ENCODE measurements around the gene UST. TPM values are rescaled to one million over a fixed set of nuclear protein-coding genes. Genes with fewer than 3 reads are reported as not detected.

UST gene
- total and polyA plus RNA-seq, 4 donors: 0.24 to 2.7 (median 0.87) TPM

DNA sequence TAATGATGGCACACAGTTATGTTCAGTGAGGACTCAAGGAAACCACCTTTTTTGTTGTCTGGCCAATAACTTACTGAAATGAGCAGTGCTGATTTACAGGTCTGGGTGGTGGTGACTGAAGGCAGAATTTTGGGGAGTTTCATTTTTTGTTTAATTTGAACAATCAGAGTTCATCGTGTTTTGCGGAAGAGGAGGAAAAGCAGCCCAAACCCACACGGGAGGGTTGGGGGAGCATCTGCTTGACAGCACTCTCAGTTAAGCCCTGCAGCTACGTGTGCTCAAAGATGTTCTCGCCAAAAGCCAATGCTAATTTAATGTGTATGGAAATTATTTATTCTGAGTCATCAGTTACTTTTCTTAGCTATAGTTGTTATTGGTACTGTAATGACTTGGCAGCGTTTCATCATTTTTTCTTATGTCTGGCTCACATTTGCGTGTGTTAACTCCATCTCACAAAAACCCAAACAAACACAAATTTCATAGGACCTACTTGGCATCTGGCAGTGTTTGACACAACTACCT is 89.2 kb downstream of the UST start:
- Histone ChIP-seq H3K4me3 (ENCODE audit: low read depth in 1 of 3, low read length in 3 of 3) (no peak overlapping the region), H3K27me3 (ENCODE audit: control insufficient read depth in 4 of 4, insufficient read depth in 4 of 4, low read length in 3 of 4) (no peaks in the 10 kb centered on the region), H3K36me3 (ENCODE audit: control insufficient read depth in 4 of 4, insufficient read depth in 3 of 4, low read depth in 1 of 4, low read length in 3 of 4) (no peaks in the 10 kb centered on the region), H3K9me3 (ENCODE audit: control insufficient read depth in 4 of 4, low read length in 3 of 4) (no peaks in the 10 kb centered on the region), H3K9ac (ENCODE audit: low read depth in 1 of 2, low read length in 2 of 2) (no peak overlapping the region), H3K4me1 (ENCODE audit: control insufficient read depth in 4 of 4, insufficient read depth in 4 of 4, low read length in 3 of 4) (no peaks in the 10 kb centered on the region), H3K27ac (ENCODE audit: low read depth in 1 of 2, low read length in 2 of 2) (no peak overlapping the region)
- 84% methylated on average over 7 of the region's 7 CpGs for WGBS
- no peak for TF ChIP-seq FOXA1 (IDR thresholded peaks at IDR 0.05)
- TF ChIP-seq GABPA (IDR thresholded peaks at IDR 0.05 in 1 of 2, conservative IDR thresholded peaks at IDR 0.05 in 1 of 2): no peak
- TF ChIP-seq, protein P1, sequence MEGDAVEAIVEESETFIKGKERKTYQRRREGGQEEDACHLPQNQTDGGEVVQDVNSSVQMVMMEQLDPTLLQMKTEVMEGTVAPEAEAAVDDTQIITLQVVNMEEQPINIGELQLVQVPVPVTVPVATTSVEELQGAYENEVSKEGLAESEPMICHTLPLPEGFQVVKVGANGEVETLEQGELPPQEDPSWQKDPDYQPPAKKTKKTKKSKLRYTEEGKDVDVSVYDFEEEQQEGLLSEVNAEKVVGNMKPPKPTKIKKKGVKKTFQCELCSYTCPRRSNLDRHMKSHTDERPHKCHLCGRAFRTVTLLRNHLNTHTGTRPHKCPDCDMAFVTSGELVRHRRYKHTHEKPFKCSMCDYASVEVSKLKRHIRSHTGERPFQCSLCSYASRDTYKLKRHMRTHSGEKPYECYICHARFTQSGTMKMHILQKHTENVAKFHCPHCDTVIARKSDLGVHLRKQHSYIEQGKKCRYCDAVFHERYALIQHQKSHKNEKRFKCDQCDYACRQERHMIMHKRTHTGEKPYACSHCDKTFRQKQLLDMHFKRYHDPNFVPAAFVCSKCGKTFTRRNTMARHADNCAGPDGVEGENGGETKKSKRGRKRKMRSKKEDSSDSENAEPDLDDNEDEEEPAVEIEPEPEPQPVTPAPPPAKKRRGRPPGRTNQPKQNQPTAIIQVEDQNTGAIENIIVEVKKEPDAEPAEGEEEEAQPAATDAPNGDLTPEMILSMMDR (IDR thresholded peaks at IDR 0.05; ENCODE audit: low read depth, low read length, missing input control): no peak
- TF ChIP-seq, protein P2, sequence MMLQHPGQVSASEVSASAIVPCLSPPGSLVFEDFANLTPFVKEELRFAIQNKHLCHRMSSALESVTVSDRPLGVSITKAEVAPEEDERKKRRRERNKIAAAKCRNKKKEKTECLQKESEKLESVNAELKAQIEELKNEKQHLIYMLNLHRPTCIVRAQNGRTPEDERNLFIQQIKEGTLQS (IDR thresholded peaks at IDR 0.05): no peak
- TF ChIP-seq YY1 (IDR thresholded peaks at IDR 0.05): no peak
- no peak for DNase-seq (ENCODE audit: low spot score)

DNA sequence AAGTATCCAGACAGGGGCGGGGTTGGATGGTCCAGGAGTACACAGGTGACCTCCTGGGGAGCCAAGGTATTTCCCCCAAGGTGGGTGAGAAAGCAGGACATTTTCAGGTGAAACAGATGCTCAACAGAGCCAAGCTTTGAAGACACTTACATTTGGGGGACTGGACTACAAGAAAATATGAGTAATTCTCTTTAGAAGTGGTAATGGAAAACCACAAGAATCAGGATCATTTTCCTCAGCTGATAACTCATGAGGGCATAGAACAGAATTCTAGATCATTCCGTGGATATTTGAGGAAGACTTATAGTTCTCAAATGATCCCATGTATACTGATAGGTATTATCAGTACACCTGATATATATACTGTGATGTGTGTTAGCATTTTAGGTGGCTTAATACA is 89.9 kb downstream of the UST start:
- WGBS: 92% methylated on average over 2 of the region's 2 CpGs
- no peak for DNase-seq (ENCODE audit: low spot score)
- no peaks in the 10 kb centered on the region for H3K4me1 ChIP-seq (ENCODE audit: control insufficient read depth in 4 of 4, insufficient read depth in 4 of 4, low read length in 3 of 4)
- H3K36me3 ChIP-seq (ENCODE audit: control insufficient read depth in 4 of 4, insufficient read depth in 3 of 4, low read depth in 1 of 4, low read length in 3 of 4): no peaks in the 10 kb centered on the region
- no peaks in the 10 kb centered on the region for H3K9me3 ChIP-seq (ENCODE audit: control insufficient read depth in 4 of 4, low read length in 3 of 4)
- H3K27me3 ChIP-seq (ENCODE audit: control insufficient read depth in 4 of 4, insufficient read depth in 4 of 4, low read length in 3 of 4): no peaks in the 10 kb centered on the region
- H3K4me3 ChIP-seq (ENCODE audit: low read depth in 1 of 3, low read length in 3 of 3): no peak overlapping the region
- no peak overlapping the region for H3K27ac ChIP-seq (ENCODE audit: low read depth in 1 of 2, low read length in 2 of 2)
- no peak overlapping the region for H3K9ac ChIP-seq (ENCODE audit: low read depth in 1 of 2, low read length in 2 of 2)
- TF ChIP-seq, protein P3, sequence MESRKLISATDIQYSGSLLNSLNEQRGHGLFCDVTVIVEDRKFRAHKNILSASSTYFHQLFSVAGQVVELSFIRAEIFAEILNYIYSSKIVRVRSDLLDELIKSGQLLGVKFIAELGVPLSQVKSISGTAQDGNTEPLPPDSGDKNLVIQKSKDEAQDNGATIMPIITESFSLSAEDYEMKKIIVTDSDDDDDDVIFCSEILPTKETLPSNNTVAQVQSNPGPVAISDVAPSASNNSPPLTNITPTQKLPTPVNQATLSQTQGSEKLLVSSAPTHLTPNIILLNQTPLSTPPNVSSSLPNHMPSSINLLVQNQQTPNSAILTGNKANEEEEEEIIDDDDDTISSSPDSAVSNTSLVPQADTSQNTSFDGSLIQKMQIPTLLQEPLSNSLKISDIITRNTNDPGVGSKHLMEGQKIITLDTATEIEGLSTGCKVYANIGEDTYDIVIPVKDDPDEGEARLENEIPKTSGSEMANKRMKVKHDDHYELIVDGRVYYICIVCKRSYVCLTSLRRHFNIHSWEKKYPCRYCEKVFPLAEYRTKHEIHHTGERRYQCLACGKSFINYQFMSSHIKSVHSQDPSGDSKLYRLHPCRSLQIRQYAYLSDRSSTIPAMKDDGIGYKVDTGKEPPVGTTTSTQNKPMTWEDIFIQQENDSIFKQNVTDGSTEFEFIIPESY (IDR thresholded peaks at IDR 0.05): no peak
- TF ChIP-seq RAD21 (IDR thresholded peaks at IDR 0.05) (no peak), RXRA (IDR thresholded peaks at IDR 0.05) (no peak), GABPA (IDR thresholded peaks at IDR 0.05 in 1 of 2, conservative IDR thresholded peaks at IDR 0.05 in 1 of 2) (no peak), FOXA2 (IDR thresholded peaks at IDR 0.05) (no peak), FOXA1 (IDR thresholded peaks at IDR 0.05) (no peak), HNF4G (IDR thresholded peaks at IDR 0.05) (no peak), TAF1 (conservative IDR thresholded peaks at IDR 0.05) (no peak), NR2F2 (IDR thresholded peaks at IDR 0.05) (no peak), YY1 (IDR thresholded peaks at IDR 0.05) (no peak), HNF4A (conservative IDR thresholded peaks at IDR 0.05) (no peak), SP1 (IDR thresholded peaks at IDR 0.05) (no peak), JUND (IDR thresholded peaks at IDR 0.05) (no peak), EGR1 (IDR thresholded peaks at IDR 0.05; ENCODE audit: low read depth in 2 of 2) (no peak)
- TF ChIP-seq, protein P2 (IDR thresholded peaks at IDR 0.05): no peak
- TF ChIP-seq, protein P4, sequence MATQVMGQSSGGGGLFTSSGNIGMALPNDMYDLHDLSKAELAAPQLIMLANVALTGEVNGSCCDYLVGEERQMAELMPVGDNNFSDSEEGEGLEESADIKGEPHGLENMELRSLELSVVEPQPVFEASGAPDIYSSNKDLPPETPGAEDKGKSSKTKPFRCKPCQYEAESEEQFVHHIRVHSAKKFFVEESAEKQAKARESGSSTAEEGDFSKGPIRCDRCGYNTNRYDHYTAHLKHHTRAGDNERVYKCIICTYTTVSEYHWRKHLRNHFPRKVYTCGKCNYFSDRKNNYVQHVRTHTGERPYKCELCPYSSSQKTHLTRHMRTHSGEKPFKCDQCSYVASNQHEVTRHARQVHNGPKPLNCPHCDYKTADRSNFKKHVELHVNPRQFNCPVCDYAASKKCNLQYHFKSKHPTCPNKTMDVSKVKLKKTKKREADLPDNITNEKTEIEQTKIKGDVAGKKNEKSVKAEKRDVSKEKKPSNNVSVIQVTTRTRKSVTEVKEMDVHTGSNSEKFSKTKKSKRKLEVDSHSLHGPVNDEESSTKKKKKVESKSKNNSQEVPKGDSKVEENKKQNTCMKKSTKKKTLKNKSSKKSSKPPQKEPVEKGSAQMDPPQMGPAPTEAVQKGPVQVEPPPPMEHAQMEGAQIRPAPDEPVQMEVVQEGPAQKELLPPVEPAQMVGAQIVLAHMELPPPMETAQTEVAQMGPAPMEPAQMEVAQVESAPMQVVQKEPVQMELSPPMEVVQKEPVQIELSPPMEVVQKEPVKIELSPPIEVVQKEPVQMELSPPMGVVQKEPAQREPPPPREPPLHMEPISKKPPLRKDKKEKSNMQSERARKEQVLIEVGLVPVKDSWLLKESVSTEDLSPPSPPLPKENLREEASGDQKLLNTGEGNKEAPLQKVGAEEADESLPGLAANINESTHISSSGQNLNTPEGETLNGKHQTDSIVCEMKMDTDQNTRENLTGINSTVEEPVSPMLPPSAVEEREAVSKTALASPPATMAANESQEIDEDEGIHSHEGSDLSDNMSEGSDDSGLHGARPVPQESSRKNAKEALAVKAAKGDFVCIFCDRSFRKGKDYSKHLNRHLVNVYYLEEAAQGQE (IDR thresholded peaks at IDR 0.05): no peak
- TF ChIP-seq, protein P5, sequence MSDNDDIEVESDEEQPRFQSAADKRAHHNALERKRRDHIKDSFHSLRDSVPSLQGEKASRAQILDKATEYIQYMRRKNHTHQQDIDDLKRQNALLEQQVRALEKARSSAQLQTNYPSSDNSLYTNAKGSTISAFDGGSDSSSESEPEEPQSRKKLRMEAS (IDR thresholded peaks at IDR 0.05): no peak
- TF ChIP-seq, protein P1 (IDR thresholded peaks at IDR 0.05; ENCODE audit: low read depth, low read length, missing input control): no peak
